K562 (cell line): ENCODE results near the gene DCAKD. TPM values are rescaled to one million over a fixed set of nuclear protein-coding genes. Genes with fewer than 3 reads are reported as not detected.

ENCODE experiments used
- ATAC-seq: fragments of 200-7000 bp; cut with Tn5 transposase; 3 replicates; pipeline ENCODE4 v1.9.1; 2020; ENCODE audit warnings: moderate library complexity
- BruUV-seq: library from RNA; stranded (reverse); fragments of 400-500 nt; replicated peaks from 2 replicates; lab custom pipeline; 2021; lab: Mats Ljungman, UMichigan
- CTCF ChIA-PET: fragments of 300-600 bp; formaldehyde crosslinking; extraction: SDS; loops from one replicate; lab custom pipeline; 2021; ENCODE audit warnings: low intra/inter-chr PET ratio; lab: Yijun Ruan, JAX
- POLR2A ChIA-PET: fragments of 300-600, 350-650 bp; sonication (Branson Sonifier 250); formaldehyde crosslinking; extraction: SDS; loops from one replicate; lab custom pipeline; 2021; ENCODE audit warnings: antibody characterized with exemption, inconsistent platforms; lab: Yijun Ruan, JAX
- DNase-seq, 4 experiments: peaks; one replicate each; pipeline versions ENCODE4 v3.0.0 to v3.0.0-alpha.2; 2011 to 2018; ENCODE audit warnings: low spot score in 3 of 4, mixed read lengths in 3 of 4; ENCODE audit errors: extremely low read depth in 1 of 4
- FAIRE-seq: peaks from 2 replicates; lab custom pipeline; 2011; peaks lifted over from hg19 to GRCh38; lab: Jason Lieb, UNC
- H2AFZ ChIP-seq: 2 replicates; pipeline ENCODE4 v1.6.0; 2011; ENCODE audit warnings: low read depth, low read length, control low read depth, inconsistent platforms
- H3K27ac ChIP-seq: fragments of 200-600 bp; 3 replicates; pipeline ENCODE4 v1.8.0; 2011; ENCODE audit warnings: low read depth, mild to moderate bottlenecking, control low read depth, inconsistent platforms, low read length, moderate library complexity, mixed read lengths; ENCODE audit errors: extremely low read depth
- H3K27me3 ChIP-seq, 2 experiments: fragments of 300-600 bp in 1 of 2; 2 replicates in 1 of 2; 3 replicates in 1 of 2; pipeline versions ENCODE4 v1.6.0 to v1.8.0; 2011; ENCODE audit warnings: inconsistent platforms in 2 of 2, low read length in 2 of 2, mild to moderate bottlenecking in 1 of 2, mixed read lengths in 1 of 2, moderate library complexity in 1 of 2; ENCODE audit not compliant: control insufficient read depth in 2 of 2, insufficient read depth in 2 of 2
- H3K36me3 ChIP-seq: fragments of 300-600 bp; 3 replicates; pipeline ENCODE4 v1.8.0; 2011; ENCODE audit warnings: mild to moderate bottlenecking, low read length, inconsistent platforms; ENCODE audit not compliant: control insufficient read depth, insufficient read depth
- H3K4me1 ChIP-seq, 2 experiments: fragments of 200-600 bp in 1 of 2; replicated peaks in 1 of 2; 2 replicates in 1 of 2; 3 replicates in 1 of 2; pipeline versions ENCODE4 v1.5.1 to v1.8.0; 2011; ENCODE audit warnings: inconsistent platforms in 2 of 2, low read length in 2 of 2, mild to moderate bottlenecking in 1 of 2, mixed read lengths in 1 of 2, moderate library complexity in 1 of 2; ENCODE audit not compliant: control insufficient read depth in 2 of 2, insufficient read depth in 2 of 2
- H3K4me2 ChIP-seq: 2 replicates; pipeline ENCODE4 v1.6.1; 2011; ENCODE audit warnings: low read length, control low read depth, inconsistent platforms, mixed read lengths; ENCODE audit not compliant: insufficient read depth
- H3K4me3 ChIP-seq: fragments of 200-600 bp; sonication (generic), shearing (Covaris generic); 2 replicates; pipeline ENCODE4 v1.5.1; 2016; ENCODE audit warnings: control low read depth, inconsistent platforms
- H3K79me2 ChIP-seq: fragments of 200-600 bp; 3 replicates; pipeline ENCODE4 v1.8.0; 2011; ENCODE audit warnings: low read length, inconsistent platforms; ENCODE audit not compliant: control insufficient read depth, insufficient read depth
- H3K9ac ChIP-seq, 2 experiments: 2 replicates each; pipeline versions ENCODE4 v1.6.0 to v1.6.1; 2011; ENCODE audit warnings: low read depth in 2 of 2, low read length in 2 of 2, control low read depth in 1 of 2, inconsistent platforms in 1 of 2, mild to moderate bottlenecking in 1 of 2, mixed read lengths in 1 of 2; ENCODE audit not compliant: insufficient read depth in 1 of 2
- H3K9me1 ChIP-seq: one replicate; pipeline ENCODE4 v1.6.0; 2011; ENCODE audit warnings: inconsistent platforms, mild to moderate bottlenecking, low read length, moderate library complexity; ENCODE audit not compliant: control insufficient read depth, insufficient read depth
- H3K9me3 ChIP-seq: replicated peaks from 2 replicates; pipeline ENCODE4 v1.5.1; 2011; ENCODE audit warnings: low read depth, low read length, inconsistent platforms; ENCODE audit not compliant: control insufficient read depth, insufficient read depth
- H4K20me1 ChIP-seq: replicated peaks from 2 replicates; pipeline ENCODE4 v1.6.1; 2011; ENCODE audit warnings: low read length, inconsistent platforms, mixed read lengths; ENCODE audit not compliant: control insufficient read depth, insufficient read depth
- BHLHE40 ChIP-seq: IDR thresholded peaks from 2 replicates; pipeline ENCODE4 v1.6.1; 2011; ENCODE audit warnings: low read length, improper control_type of control experiment
- CREM ChIP-seq: IDR thresholded peaks from 2 replicates; pipeline ENCODE4 v1.6.1; 2014; ENCODE audit warnings: antibody characterized with exemption, low read depth
- KAT8 ChIP-seq: fragments of 450-650 bp; IDR thresholded peaks from 2 replicates; pipeline ENCODE4 v1.6.1; 2016; ENCODE audit warnings: low read depth, mild to moderate bottlenecking
- MTA3 ChIP-seq: fragments of 450-650 bp; formaldehyde crosslinking; IDR thresholded peaks from 2 replicates; pipeline ENCODE4 v1.6.1; 2017; ENCODE audit warnings: mild to moderate bottlenecking, borderline replicate concordance
- NFE2L1 ChIP-seq: fragments of 450-650 bp; IDR thresholded peaks from 2 replicates; pipeline ENCODE4 v1.6.1; 2016; ENCODE audit warnings: missing genetic modification characterization, low read depth, mild to moderate bottlenecking, missing compliant biosample characterization, moderate library complexity, borderline replicate concordance
- NUFIP1 ChIP-seq: fragments of 450-650 bp; IDR thresholded peaks from 2 replicates; pipeline ENCODE4 v1.6.1; 2018; ENCODE audit not compliant: partially characterized antibody
- RCOR1 ChIP-seq, 2 experiments: IDR thresholded peaks; 2 replicates each; pipeline ENCODE4 v1.6.1; 2012; ENCODE audit warnings: low read depth in 2 of 2, low read length in 2 of 2, borderline replicate concordance in 1 of 2, improper control_type of control experiment in 1 of 2
- RHOXF2B ChIP-seq: fragments of 250-450 bp; sonication (Bioruptor Pico); conservative IDR thresholded peaks from 2 replicates; pipeline ENCODE4 v1.5.1; 2021
- TAF1 ChIP-seq: IDR thresholded peaks from 2 replicates; pipeline ENCODE4 v1.6.1; 2011; ENCODE audit warnings: mild to moderate bottlenecking, low read length, moderate library complexity; ENCODE audit not compliant: insufficient read depth, control insufficient read depth, severe bottlenecking; ENCODE audit errors: extremely low read depth
- ZBTB1 ChIP-seq: sonication (generic); formaldehyde crosslinking; IDR thresholded peaks from 2 replicates; pipeline ENCODE4 v1.8.1; 2023; ENCODE audit warnings: missing genetic modification reagents, low read depth, mild to moderate bottlenecking, borderline replicate concordance
- ZFP1 ChIP-seq: fragments of 450-650 bp; formaldehyde crosslinking; IDR thresholded peaks from 2 replicates; pipeline ENCODE4 v1.4.0; 2020; ENCODE audit warnings: mild to moderate bottlenecking, mixed read lengths
- WGBS: fragments of 100-300 bp; shearing (Covaris generic); methylation state at CpG from one replicate; pipeline ENCODE4 v1.1.6; 2016; ENCODE audit warnings: low coverage, mixed read lengths; ENCODE audit not compliant: insufficient coverage; ENCODE audit errors: missing lambda C conversion rate; 5-methylcytosine and 5-hydroxymethylcytosine counted together
- in situ Hi-C: fragments of 300-500 bp; cut with MboI; formaldehyde crosslinking; loops from 4 replicates; pipeline ENCODE4 v1.15.0; 2018; ENCODE audit warnings: inconsistent platforms, mixed read lengths
- intact Hi-C: fragments of 100-400 bp; cut with micrococcal nuclease; formaldehyde crosslinking; loops from 2 replicates; pipeline ENCODE4 v1.14.2; 2022
- polyA plus RNA-seq, 8 experiments: library from polyadenylated mRNA; depleted of rRNA in 4 of 8; stranded (reverse) in 5 of 8; unstranded in 3 of 8; fragments of >200 nt; fragmentation: Nextera tagmentation in 2 of 8; fragmentation: Illumina TruSeq in 1 of 8; extraction: Ambion mirVana in 2 of 8; extraction: Trizol in 1 of 8; gene quantifications; 2 replicates each; pipeline versions ENCODE4 v1.2.1 to v1.2.3, GENCODE V29; 2011 to 2014; ENCODE audit warnings: inconsistent platforms in 1 of 8, missing spikeins in 1 of 8
- total RNA-seq, 7 experiments: library from RNA; depleted of rRNA in 6 of 7; stranded (reverse); fragments of >200 nt in 6 of 7; fragmentation: Illumina TruSeq in 2 of 7; extraction: Trizol in 2 of 7; gene quantifications; 2 replicates each; pipeline versions ENCODE4 v1.2.1 to v1.2.3, GENCODE V29; 2011 to 2021; ENCODE audit warnings: low replicate concordance in 1 of 7

Gene DCAKD
- total and polyA plus RNA-seq, 9 of the 15 experiments (the other 6 are each of a cell fraction or from before 2014, with no cell fraction given), result 7.9 to 35.5 (median 21.4) TPM

- CTCF ChIA-PET, result no interaction called here
- DNase-seq (no peak), ATAC-seq (no peak)
- Histone ChIP-seq H3K4me3 (no peak overlapping the region), H3K9me3 (no peaks in the 10 kb centered on the region), H2AFZ (no peak overlapping the region)
- POLR2A ChIA-PET, result interaction anchor here (0.6 to 4.7 kb wide), 4 partner anchors 12 to 21 kb away, joined by 3 to 21 read pairs (median 4); no protein-coding TSS in a partner anchor
- TF ChIP-seq NUFIP1 (no peak), ZFP1 (CRISPR knock-in tag) (no peak), ZBTB1 (CRISPR knock-in tag) (no peak), BHLHE40 (no peak), TAF1 (no peak), RCOR1 (IDR thresholded peaks at IDR 0.05; ENCODE audit: borderline replicate concordance in 1 of 2, low read depth in 2 of 2, low read length in 2 of 2) (no peak), MTA3 (no peak), RHOXF2B (CRISPR knock-in tag) (no peak), KAT8 (no peak), NFE2L1 (tag) (no peak), CREM (no peak)
- TF ChIP-seq, all 486 proteins: peak for 0
- Histone ChIP-seq H3K9me1 (no peaks in the 10 kb centered on the region), H3K79me2 (no peaks in the 10 kb centered on the region), H3K4me1 (peaks cover 0 to 5% of the 10 kb centered on the region in 2 experiments; a peak in 2 of 5 replicates), H3K9ac (no peak overlapping the region), H3K36me3 (no peaks in the 10 kb centered on the region), H3K27me3 (peaks cover 37 to 72% of the 10 kb centered on the region in 2 experiments; a peak in 4 of 5 replicates), H3K27ac (no peak overlapping the region), H4K20me1 (no peaks in the 10 kb centered on the region; the same call in 1 of the 2 replicates), H3K4me2 (no peak overlapping the region)
- in situ Hi-C loops, result no loop called here
- FAIRE-seq, result no peak
- 3% methylated on average over 17 of the region's 17 CpGs for WGBS
- BruUV-seq, result no TSS peak
- intact Hi-C loops, result no loop called here
Observed at GRCh38 chr17:44989552-44990138, 61.8 kb downstream of the DCAKD start.
